HG03442 (cell line): ENCODE data around the gene CRYBB3.
"Not testable (repeated sequence)": the region's sequence is repeated elsewhere in the genome, so short reads cannot be mapped to it uniquely, and the experiment has no call there.

ENCODE experiments used
- ATAC-seq: cut with Tn5 transposase; IDR thresholded peaks from one replicate; pipeline ENCODE4 v1.9.1; 2021; ENCODE audit warnings: mild to moderate bottlenecking, moderate library complexity; ENCODE audit not compliant: unreplicated experiment

Gene CRYBB3

DNA sequence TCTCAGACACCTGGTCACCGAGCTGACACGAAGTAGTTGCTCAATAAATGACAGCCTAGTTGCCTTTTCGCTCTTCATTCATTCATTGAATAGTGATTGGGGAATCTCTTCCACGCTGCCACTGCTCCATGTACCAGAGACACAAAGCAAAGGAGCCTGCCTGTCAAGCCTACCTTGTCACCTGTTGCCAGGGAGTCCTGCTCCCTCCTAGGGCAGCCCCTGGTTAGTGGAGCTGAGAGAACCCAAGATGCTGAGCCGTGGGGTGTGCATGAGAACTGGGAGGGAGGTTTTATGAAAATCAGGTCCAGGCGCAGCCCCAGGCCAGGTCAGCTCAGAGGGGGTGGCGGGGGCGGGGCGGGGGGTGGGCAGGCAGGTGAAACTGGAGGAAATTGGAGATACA, 38.4 kb downstream of the CRYBB3 start:
- not testable (repeated sequence) for ATAC-seq

DNA sequence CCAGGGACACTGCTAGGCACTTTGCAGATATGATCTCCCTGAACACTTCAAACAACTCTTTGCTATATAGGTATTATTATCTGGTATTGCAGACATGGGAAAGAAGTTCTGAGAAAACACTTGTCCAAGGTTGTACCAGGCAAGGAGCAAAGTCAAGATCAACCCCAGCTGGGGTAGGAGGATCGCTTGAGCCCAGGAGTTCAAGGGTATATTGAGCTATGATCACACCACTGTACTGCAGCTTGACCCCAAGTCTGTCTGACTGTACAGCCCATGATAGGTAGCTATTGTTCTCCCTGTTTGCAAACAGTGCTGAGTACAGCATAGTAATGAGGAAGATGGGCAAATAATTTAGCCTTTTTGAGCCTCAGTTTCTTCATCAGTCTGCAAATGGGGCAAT, 55.5 kb downstream of the CRYBB3 start:
- not testable (repeated sequence) for ATAC-seq
